Glutamatergic neuron (in vitro differentiated cells): ENCODE measurements around the gene C2CD2. TPM values are rescaled to one million over a fixed set of nuclear protein-coding genes. Genes with fewer than 3 reads are reported as not detected.

Experiments
- DNase-seq: peaks from one replicate; pipeline ENCODE4 v3.0.0; 2022
- H3K27ac Mint-ChIP-seq: one replicate; pipeline ENCODE4 v1.8.0; 2020; ENCODE audit warnings: mild to moderate bottlenecking, mixed read lengths, inconsistent platforms; ENCODE audit not compliant: unreplicated experiment
- H3K27me3 Mint-ChIP-seq: one replicate; pipeline ENCODE4 v1.8.0; 2020; ENCODE audit warnings: mild to moderate bottlenecking, moderate library complexity, mixed read lengths, inconsistent platforms; ENCODE audit not compliant: unreplicated experiment
- H3K36me3 Mint-ChIP-seq: one replicate; pipeline ENCODE4 v1.8.0; 2020; ENCODE audit warnings: mild to moderate bottlenecking, mixed read lengths, inconsistent platforms; ENCODE audit not compliant: unreplicated experiment
- H3K4me1 Mint-ChIP-seq: one replicate; pipeline ENCODE4 v1.8.0; 2020; ENCODE audit warnings: mild to moderate bottlenecking, low read depth, mixed read lengths, inconsistent platforms; ENCODE audit not compliant: unreplicated experiment
- H3K4me3 Mint-ChIP-seq: one replicate; pipeline ENCODE4 v1.8.0; 2020; ENCODE audit warnings: mild to moderate bottlenecking, mixed read lengths, inconsistent platforms; ENCODE audit not compliant: unreplicated experiment
- H3K9me3 Mint-ChIP-seq: one replicate; pipeline ENCODE4 v1.8.0; 2020; ENCODE audit warnings: mild to moderate bottlenecking, moderate library complexity, mixed read lengths, inconsistent platforms; ENCODE audit not compliant: unreplicated experiment
- total RNA-seq: library from RNA; stranded (reverse); fragmentation: NEBNext Ultra II Directional; extraction: Animal tissue kit (Norgen Biotek cat#: 25700); gene quantifications from one replicate; pipeline ENCODE4 v1.2.1, GENCODE V29; 2021; ENCODE audit not compliant: unreplicated experiment
- TF ChIP-seq, protein P1 (sequence below): fragments of 200-600 bp; sonication (generic); IDR thresholded peaks from one replicate; pipeline ENCODE4 v1.5.0; 2021; ENCODE audit not compliant: partially characterized antibody, unreplicated experiment

The C2CD2 gene
- total RNA-seq, 1 donor from 2014 or later = 0.78 TPM

DNA sequence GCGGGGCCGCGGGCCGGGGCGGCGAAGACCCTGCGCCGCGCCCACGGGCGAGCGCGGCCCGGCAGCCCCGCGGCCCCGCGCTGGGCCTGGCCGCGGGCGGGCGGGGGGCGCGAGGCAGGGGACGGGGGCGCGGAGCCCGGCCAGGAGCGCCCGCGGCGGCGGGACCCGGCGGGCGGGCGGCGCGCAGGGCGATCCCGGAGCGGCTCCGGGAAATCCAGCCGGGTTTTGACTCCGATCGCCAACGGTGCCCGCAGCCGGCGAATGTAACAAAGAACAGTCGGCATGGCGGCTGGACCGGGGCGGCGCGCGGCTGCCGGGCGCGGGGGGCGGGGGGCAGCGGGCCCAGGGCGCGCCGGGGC, 75.0 kb downstream of the C2CD2 start:
- Mint-ChIP-seq H3K9me3 (peaks cover 7% of the 10 kb centered on the region), H3K27me3 (peaks cover 7% of the 10 kb centered on the region), H3K36me3 (no peaks in the 10 kb centered on the region), H3K27ac (no peak overlapping the region), H3K4me3 (no peak overlapping the region), H3K4me1 (peaks cover 16% of the 10 kb centered on the region)
- DNase-seq = peak; percentile 87
- TF ChIP-seq, protein P1, sequence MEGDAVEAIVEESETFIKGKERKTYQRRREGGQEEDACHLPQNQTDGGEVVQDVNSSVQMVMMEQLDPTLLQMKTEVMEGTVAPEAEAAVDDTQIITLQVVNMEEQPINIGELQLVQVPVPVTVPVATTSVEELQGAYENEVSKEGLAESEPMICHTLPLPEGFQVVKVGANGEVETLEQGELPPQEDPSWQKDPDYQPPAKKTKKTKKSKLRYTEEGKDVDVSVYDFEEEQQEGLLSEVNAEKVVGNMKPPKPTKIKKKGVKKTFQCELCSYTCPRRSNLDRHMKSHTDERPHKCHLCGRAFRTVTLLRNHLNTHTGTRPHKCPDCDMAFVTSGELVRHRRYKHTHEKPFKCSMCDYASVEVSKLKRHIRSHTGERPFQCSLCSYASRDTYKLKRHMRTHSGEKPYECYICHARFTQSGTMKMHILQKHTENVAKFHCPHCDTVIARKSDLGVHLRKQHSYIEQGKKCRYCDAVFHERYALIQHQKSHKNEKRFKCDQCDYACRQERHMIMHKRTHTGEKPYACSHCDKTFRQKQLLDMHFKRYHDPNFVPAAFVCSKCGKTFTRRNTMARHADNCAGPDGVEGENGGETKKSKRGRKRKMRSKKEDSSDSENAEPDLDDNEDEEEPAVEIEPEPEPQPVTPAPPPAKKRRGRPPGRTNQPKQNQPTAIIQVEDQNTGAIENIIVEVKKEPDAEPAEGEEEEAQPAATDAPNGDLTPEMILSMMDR = no peak

DNA sequence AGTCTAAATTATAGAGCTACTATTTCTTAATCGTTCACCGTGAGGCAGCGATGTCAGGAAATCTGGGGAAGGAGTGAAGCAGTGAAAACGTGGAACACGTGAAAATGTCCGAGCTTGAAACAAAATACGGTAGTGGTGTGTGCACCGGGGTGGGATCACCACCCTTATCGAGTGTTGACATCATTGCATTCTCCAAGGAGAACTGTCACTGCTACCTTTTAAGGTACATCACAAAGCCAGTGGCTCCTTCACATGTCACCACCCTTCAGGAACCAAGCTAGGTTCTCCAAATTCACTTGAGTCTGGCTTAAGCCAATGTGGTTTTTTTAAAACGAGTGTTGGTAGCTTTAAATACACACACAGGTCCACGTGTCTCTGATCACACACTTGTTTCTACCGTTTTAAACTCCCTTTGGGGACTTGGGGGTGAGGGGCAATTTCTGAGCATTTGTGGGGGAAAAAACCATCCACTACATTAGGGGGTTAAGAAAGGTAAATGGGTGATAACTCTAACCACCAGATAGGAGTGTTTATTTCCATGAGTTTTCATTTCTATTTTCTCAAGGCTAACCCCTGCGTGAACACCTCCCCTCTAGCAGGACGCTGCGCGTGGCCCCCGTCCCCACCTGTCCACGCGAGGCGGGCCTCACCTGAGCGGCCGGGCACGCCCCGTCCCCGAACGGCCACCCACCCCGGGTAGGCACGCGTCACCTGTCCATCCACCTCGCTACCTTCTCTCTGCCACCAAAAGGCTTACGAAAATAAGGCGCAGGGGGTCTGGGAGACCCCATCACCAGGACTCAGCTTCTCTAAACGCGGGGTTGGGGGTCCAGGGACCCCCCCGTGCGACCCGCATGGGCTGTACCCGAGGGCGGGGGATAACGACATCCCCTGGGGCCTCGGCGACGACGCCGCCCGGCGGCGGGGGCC, 75.7 kb downstream of the C2CD2 start:
- H3K36me3 Mint-ChIP-seq = no peaks in the 10 kb centered on the region
- DNase-seq = peak; percentile 44
- H3K4me1 Mint-ChIP-seq = peaks cover 16% of the 10 kb centered on the region
- TF ChIP-seq, protein P1 = no peak
- H3K4me3 Mint-ChIP-seq = peak overlapping the region; percentile 86
- H3K9me3 Mint-ChIP-seq = peaks cover 7% of the 10 kb centered on the region
- peaks cover 7% of the 10 kb centered on the region for H3K27me3 Mint-ChIP-seq
- peak overlapping the region; percentile 87 for H3K27ac Mint-ChIP-seq

DNA sequence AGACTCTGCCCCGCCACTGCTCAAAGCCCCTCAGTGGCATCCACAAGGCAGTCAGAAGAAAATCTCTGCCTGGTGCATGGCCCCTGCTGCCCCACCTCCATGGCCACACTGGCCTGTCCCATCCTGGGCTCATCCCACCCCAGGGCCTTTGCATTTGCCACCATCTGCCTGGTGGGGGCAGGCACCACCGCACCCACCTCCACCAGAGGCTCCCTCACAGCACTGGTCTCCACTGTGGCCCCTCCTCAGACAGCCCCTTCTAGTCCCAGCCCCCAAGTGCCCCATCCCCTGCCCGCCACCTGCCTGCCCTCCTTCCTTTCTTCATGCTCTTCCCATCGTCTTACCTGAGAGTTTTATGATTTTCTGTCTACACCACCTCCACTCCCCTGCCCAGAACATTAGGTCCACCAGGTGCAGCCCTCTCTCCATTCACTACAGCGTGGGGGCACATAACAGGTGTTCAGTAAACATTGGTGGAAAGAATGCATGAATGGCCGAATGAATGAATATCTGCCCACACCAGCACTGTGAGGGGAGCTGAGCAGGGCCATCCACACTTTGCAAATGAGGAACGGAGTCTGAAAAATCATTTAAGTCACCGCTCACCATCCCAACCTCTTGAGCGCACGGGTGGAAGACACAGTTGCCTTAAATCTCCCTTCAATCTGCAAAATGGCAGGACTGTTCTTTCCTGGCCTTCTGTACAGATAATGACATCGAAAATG, 76.7 kb downstream of the C2CD2 start:
- DNase-seq = no peak
- Mint-ChIP-seq H3K4me1 (peaks cover 16% of the 10 kb centered on the region), H3K36me3 (no peaks in the 10 kb centered on the region), H3K9me3 (peaks cover 7% of the 10 kb centered on the region), H3K27ac (no peak overlapping the region), H3K4me3 (no peak overlapping the region), H3K27me3 (peaks cover 7% of the 10 kb centered on the region)
- TF ChIP-seq, protein P1 = no peak

DNA sequence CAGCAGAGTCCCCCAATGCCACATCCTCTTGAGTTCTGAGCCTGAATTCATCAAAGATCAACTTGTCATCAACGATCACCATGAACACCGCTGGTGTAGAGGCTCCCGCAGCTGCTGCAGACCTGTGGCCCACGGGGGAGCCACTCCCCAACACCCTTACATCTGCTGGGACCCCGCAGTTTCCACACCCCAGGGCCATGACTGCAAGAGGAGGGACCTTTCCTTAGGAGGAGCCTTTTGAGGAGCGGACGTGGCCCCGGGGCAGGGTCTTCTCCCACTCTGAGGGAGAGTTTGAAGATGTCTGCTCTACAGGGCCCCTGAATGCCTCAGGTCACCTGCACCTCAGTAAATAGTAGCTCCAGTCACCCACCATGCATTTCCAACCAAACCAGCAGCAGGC, 77.4 kb downstream of the C2CD2 start:
- H3K9me3 Mint-ChIP-seq = peaks cover 7% of the 10 kb centered on the region
- no peak overlapping the region for H3K27ac Mint-ChIP-seq
- no peaks in the 10 kb centered on the region for H3K36me3 Mint-ChIP-seq
- peaks cover 7% of the 10 kb centered on the region for H3K27me3 Mint-ChIP-seq
- no peak for DNase-seq
- no peak overlapping the region for H3K4me3 Mint-ChIP-seq
- H3K4me1 Mint-ChIP-seq = peaks cover 19% of the 10 kb centered on the region
- TF ChIP-seq, protein P1 = no peak

DNA sequence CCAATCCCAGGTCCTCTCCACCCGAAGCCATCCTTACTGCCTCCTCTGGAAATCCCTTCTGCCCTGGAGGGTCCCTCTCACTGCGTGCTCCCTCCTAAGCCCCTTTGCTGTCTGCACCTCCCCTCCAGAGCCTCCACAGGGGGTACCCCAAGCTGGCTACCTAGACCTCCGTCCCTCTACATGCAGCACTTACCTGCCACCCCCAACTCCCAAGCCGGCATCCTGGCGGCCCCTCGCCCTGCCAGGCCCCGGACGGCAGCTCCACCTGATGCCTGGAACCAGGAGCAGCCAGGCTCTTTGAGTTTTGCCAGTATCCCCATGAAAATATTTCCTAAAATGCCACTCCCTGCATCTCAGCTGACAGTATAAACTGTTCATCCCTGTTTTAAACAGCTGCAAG, 78.7 kb downstream of the C2CD2 start:
- H3K27me3 Mint-ChIP-seq = peaks cover 4% of the 10 kb centered on the region
- H3K9me3 Mint-ChIP-seq = peaks cover 7% of the 10 kb centered on the region
- no peak overlapping the region for H3K4me3 Mint-ChIP-seq

More for the DNA sequence above, 78.7 kb downstream of the C2CD2 start:
- Mint-ChIP-seq H3K36me3 (no peaks in the 10 kb centered on the region), H3K4me1 (peaks cover 19% of the 10 kb centered on the region), H3K27ac (no peak overlapping the region)
- TF ChIP-seq, protein P1 = no peak
- DNase-seq = no peak
